ENCODE measurements around the gene KIF27. TPM values are rescaled to one million over a fixed set of nuclear protein-coding genes. Genes with fewer than 3 reads are reported as not detected.

KIF27 gene, protein sequence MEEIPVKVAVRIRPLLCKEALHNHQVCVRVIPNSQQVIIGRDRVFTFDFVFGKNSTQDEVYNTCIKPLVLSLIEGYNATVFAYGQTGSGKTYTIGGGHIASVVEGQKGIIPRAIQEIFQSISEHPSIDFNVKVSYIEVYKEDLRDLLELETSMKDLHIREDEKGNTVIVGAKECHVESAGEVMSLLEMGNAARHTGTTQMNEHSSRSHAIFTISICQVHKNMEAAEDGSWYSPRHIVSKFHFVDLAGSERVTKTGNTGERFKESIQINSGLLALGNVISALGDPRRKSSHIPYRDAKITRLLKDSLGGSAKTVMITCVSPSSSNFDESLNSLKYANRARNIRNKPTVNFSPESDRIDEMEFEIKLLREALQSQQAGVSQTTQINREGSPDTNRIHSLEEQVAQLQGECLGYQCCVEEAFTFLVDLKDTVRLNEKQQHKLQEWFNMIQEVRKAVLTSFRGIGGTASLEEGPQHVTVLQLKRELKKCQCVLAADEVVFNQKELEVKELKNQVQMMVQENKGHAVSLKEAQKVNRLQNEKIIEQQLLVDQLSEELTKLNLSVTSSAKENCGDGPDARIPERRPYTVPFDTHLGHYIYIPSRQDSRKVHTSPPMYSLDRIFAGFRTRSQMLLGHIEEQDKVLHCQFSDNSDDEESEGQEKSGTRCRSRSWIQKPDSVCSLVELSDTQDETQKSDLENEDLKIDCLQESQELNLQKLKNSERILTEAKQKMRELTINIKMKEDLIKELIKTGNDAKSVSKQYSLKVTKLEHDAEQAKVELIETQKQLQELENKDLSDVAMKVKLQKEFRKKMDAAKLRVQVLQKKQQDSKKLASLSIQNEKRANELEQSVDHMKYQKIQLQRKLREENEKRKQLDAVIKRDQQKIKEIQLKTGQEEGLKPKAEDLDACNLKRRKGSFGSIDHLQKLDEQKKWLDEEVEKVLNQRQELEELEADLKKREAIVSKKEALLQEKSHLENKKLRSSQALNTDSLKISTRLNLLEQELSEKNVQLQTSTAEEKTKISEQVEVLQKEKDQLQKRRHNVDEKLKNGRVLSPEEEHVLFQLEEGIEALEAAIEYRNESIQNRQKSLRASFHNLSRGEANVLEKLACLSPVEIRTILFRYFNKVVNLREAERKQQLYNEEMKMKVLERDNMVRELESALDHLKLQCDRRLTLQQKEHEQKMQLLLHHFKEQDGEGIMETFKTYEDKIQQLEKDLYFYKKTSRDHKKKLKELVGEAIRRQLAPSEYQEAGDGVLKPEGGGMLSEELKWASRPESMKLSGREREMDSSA (N-terminal part only)
- total RNA-seq, result 1 to 10 TPM; 2.6 to 3.0 TPM

DNA sequence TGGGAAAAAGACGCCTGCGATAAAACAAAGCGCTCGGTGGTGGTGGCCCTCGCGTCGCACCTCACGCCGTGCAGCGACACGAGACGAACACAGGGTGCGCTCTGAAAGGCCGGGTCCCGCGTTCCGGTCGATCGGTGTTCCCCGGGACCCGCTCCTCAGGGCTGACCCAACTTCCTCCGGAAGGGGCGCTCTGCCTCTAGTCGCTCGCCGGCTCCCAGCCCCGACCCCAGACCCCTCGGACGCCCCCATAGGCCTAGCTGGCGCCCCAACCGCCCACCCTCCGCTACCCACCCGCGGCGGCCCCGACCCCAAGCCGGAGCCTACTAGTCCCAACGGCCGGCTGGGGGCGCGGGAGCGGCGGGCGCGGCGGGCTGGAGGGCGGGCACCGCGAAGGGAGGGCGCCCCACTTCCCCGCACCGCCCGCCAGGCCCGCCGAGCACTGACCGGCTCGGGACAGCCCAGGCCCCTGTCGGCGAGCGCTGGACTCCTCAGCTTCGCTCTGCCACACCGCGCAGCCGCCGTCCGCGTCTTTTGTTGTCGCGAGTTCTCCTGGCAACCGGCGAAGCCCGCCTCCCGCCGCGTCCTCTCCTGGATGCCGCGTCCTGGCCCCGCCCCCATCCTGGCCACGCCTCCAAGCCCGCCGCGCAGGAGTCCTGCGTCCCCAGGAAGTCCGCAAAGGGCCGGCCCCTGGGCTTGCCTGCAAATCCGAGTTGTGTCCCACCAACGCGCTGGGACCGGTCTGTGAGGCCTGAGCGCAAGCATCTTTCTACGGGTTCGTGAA, at the start of gene KIF27:
KIF27 (minus strand) TSS at position 506 of the 781 bp plus-strand sequence. CDS start 5,841 bp downstream, outside the sequence.
- peaks cover 10% of the 10 kb centered on the region for H3K4me1 Mint-ChIP-seq (ENCODE audit: low read depth)
- H3K27me3 Mint-ChIP-seq, result no peaks in the 10 kb centered on the region
- POLR2A ChIA-PET, result interaction anchor here (0.7 to 2.9 kb wide), 9 partner anchors 8 to 372 kb away, joined by 3 to 18 read pairs (median 4); partner anchors contain the start of genes HNRNPK, IDNK, RMI1 and UBQLN1
- no peaks in the 10 kb centered on the region for H3K9me3 Mint-ChIP-seq
- no peaks in the 10 kb centered on the region for H3K36me3 Mint-ChIP-seq
- intact Hi-C loops (cut with micrococcal nuclease), result loop anchor here (1.0 kb wide), 7 partner anchors 35 to 394 kb away; partner anchors contain the start of genes GKAP1, HNRNPK, IDNK and RMI1
- H3K4me3 Mint-ChIP-seq, result peak within 1 kb of the TSS; percentile 80
- peak within 1 kb of the TSS; percentile 91 for H3K27ac Mint-ChIP-seq
- CTCF ChIA-PET, result interaction anchor here (0.6 to 2.7 kb wide), 17 partner anchors 9 to 437 kb away, joined by 3 to 12 read pairs (median 4); partner anchors contain the start of genes HNRNPK, IDNK and RMI1
- peak; percentile 99 for DNase-seq

DNA sequence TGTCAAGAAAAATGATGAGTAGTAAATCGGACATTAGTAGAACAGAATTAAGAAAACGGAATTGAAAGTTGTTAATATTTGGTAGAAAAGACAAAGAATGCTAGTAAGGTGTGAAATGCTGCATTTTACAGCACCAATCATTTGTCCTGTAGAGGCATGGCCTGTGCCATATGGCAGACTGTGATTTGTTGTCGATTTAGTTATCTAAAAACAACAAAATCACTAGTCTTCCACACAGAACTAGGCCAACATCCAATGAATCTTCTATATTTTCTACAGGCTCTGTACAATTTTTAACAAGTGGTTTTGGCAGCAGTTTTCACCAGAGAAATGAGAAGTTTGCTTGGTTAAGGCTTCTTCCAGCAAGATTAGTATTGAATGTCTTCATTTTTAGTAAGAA, 48.4 kb upstream of the KIF27 start:
- H3K27me3 Mint-ChIP-seq, result no peaks in the 10 kb centered on the region
- ChIA-PET POLR2A (interaction anchor here (0.7 to 2.7 kb wide), 2 partner anchors 10 to 35 kb away, joined by 3 to 13 read pairs; partner anchors contain the start of genes HNRNPK and RMI1), CTCF (interaction anchor here (1.4 kb wide), 1 partner anchor 13 kb away, joined by 3 read pairs; a partner anchor contains a TSS)
- H3K27ac Mint-ChIP-seq, result peak overlapping the region; percentile 42
- intact Hi-C loops (cut with micrococcal nuclease), result loop anchor here (10.0 kb wide), 1 partner anchor 785 kb away; no protein-coding TSS in a partner anchor
- DNase-seq, result no peak
- H3K4me1 Mint-ChIP-seq (ENCODE audit: low read depth), result peaks cover 30% of the 10 kb centered on the region
- no peak overlapping the region for H3K4me3 Mint-ChIP-seq
- H3K36me3 Mint-ChIP-seq, result peaks cover 63% of the 10 kb centered on the region
- no peaks in the 10 kb centered on the region for H3K9me3 Mint-ChIP-seq

DNA sequence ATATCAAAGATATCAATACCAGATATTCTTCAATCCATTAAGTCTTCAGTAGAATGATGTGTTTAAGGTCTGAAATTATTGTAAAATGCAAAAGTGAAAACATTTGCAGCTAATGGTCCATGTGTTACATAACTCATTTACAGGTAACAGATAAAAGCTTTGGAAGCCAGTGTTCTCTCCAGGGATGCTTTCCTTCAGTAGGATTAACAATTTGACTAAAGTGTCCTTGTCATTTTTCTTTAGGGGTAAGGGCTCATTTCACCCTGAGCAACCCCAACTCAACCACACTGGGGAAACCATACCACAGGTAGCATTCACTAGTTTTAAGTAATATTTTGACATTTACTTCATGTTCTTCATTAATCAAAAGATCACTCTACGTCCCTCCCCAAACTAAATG, 45.8 kb upstream of the KIF27 start:
- intact Hi-C loops (cut with micrococcal nuclease), result no loop called here
- no peaks in the 10 kb centered on the region for H3K27me3 Mint-ChIP-seq
- CTCF ChIA-PET, result no interaction called here
- H3K27ac Mint-ChIP-seq, result no peak overlapping the region
- peaks cover 18% of the 10 kb centered on the region for H3K4me1 Mint-ChIP-seq (ENCODE audit: low read depth)
- no peak for DNase-seq
- H3K9me3 Mint-ChIP-seq, result no peaks in the 10 kb centered on the region
- no peak overlapping the region for H3K4me3 Mint-ChIP-seq
- H3K36me3 Mint-ChIP-seq, result peaks cover 44% of the 10 kb centered on the region
- POLR2A ChIA-PET, result interaction anchor here (1.7 to 1.9 kb wide), 3 partner anchors 9 to 13 kb away, joined by 5 to 9 read pairs (median 8); partner anchors contain the start of genes HNRNPK and RMI1

DNA sequence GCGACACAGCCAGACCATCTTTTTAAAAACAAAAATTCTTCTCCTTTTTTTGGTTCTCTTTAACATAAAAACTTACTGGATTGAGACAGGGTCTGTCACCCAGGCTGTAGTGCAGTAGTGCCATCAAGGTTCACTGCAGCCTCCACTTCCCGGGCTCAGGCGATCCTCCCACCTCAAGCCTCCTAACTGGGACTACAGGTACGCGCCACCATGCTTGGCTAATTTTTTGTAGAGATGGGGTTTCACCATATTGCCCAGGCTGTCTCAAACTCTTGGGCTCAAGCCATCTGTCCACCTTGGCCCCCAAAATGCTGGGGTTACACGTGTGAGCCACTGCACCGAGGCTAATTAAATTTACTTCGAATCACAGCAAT, 45.0 kb upstream of the KIF27 start:
- H3K36me3 Mint-ChIP-seq, result peaks cover 36% of the 10 kb centered on the region
- no peaks in the 10 kb centered on the region for H3K9me3 Mint-ChIP-seq
- ChIA-PET CTCF (no interaction called here), POLR2A (no interaction called here)
- peaks cover 11% of the 10 kb centered on the region for H3K4me1 Mint-ChIP-seq (ENCODE audit: low read depth)
- H3K27me3 Mint-ChIP-seq, result no peaks in the 10 kb centered on the region
- H3K4me3 Mint-ChIP-seq, result no peak overlapping the region
- no peak for DNase-seq
- H3K27ac Mint-ChIP-seq, result peak overlapping the region; percentile 4
- intact Hi-C loops (cut with micrococcal nuclease), result no loop called here

DNA sequence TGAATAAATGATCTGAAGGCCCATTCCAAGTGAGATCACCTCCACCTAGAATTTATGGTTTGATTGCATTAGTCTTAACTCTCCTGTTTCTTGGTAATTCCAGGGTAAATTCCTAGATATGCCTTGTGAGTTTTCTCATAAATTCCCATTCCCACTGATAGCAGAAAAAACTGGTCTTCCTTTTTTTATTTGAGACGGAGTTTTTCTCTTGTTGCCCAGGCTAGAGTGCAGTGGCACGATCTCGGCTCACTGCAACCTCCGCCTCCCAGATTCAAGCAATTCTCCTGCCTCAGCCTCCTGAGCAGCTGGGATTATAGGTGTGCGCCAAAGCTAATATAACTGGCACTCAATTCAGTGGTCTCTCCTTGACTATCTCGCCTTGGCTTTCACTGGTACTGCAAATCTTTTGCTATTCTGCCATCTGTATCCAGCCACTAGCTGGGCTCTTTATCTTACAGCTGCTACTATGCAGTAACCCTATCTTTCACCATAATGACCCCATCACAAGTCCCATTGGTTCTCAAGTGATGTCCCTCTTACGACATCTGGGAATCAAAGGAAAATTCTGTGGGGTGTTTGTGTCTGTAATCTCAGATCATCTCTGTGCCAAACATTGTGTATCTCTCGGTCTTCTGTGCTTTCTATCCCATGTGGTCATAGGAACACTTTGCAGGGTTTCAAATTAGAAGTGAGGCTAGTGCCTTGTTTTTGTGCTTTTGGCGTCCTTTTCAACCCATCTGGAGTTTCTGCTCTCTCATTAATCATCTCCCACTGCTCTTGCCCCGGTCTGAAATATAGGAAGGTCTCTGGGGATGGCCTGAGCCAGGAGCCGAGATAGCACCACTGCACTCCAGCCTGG, 44.3 kb upstream of the KIF27 start:
- POLR2A ChIA-PET, result interaction anchor here (1.0 to 2.1 kb wide), 4 partner anchors 13 to 45 kb away, joined by 3 to 11 read pairs (median 6); partner anchors contain the start of genes HNRNPK and RMI1
- no peak for DNase-seq
- Mint-ChIP-seq H3K27ac (peak overlapping the region; percentile 70), H3K27me3 (no peaks in the 10 kb centered on the region), H3K4me3 (no peak overlapping the region), H3K9me3 (no peaks in the 10 kb centered on the region), H3K36me3 (peaks cover 29% of the 10 kb centered on the region), H3K4me1 (ENCODE audit: low read depth) (peaks cover 11% of the 10 kb centered on the region)
- intact Hi-C loops (cut with micrococcal nuclease), result no loop called here
- CTCF ChIA-PET, result interaction anchor here (1.0 kb wide), 1 partner anchor 12 kb away, joined by 4 read pairs; no protein-coding TSS in a partner anchor

DNA sequence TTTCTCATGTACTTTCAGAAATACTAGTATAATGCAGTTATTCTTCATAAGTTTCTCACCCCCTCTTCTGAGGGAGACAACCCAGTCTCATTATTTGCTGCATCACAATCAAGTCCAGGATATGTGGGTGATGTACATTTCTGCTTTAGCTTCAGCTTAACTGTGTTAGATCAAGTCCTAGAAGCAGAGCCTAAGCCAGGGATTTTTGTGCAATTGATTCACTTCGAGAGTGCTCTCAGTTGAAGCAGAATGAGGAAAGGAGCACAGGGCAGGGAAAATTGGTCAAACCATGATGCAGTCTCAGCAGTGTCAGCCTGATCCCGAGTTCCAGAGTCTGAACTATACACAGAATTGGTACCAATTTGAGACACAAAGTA, 43.7 kb upstream of the KIF27 start:
- peaks cover 9% of the 10 kb centered on the region for H3K4me1 Mint-ChIP-seq (ENCODE audit: low read depth)
- H3K36me3 Mint-ChIP-seq, result peaks cover 23% of the 10 kb centered on the region
- ChIA-PET CTCF (interaction anchor here (1.0 kb wide), 2 partner anchors 11 to 13 kb away, joined by 3 to 4 read pairs; no protein-coding TSS in a partner anchor), POLR2A (interaction anchor here (1.0 to 2.1 kb wide), 5 partner anchors 8 to 44 kb away, joined by 3 to 11 read pairs (median 4); partner anchors contain the start of genes HNRNPK and RMI1)
- no peaks in the 10 kb centered on the region for H3K9me3 Mint-ChIP-seq
- peak overlapping the region; percentile 70 for H3K27ac Mint-ChIP-seq
- no peaks in the 10 kb centered on the region for H3K27me3 Mint-ChIP-seq
- intact Hi-C loops (cut with micrococcal nuclease), result no loop called here
- H3K4me3 Mint-ChIP-seq, result no peak overlapping the region
- DNase-seq, result no peak

DNA sequence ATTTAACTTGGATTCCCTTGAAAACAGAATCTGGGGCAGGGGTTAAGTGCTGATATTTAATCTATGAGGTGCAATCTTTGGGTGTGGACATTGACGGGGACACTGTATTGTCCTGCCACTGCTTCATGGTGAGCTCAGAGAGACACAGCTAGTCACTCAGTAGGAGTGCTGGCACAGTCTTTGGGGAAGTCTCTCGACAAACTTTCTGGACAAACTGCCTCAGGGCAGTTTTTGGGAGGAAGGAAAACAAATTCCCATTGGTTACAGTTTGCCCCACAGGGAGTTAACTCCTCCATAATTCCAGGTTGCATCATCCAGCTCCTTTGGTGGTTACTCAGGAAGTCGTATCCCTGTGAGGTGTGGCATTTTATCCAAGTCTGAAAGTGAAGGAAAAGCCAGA, 40.9 kb upstream of the KIF27 start:
- peaks cover 5% of the 10 kb centered on the region for H3K4me1 Mint-ChIP-seq (ENCODE audit: low read depth)
- intact Hi-C loops (cut with micrococcal nuclease), result no loop called here
- POLR2A ChIA-PET, result interaction anchor here (1.4 to 2.2 kb wide), 2 partner anchors 10 to 11 kb away, joined by 3 to 8 read pairs; no protein-coding TSS in a partner anchor
- H3K36me3 Mint-ChIP-seq, result peaks cover 6% of the 10 kb centered on the region
- no peak overlapping the region for H3K27ac Mint-ChIP-seq
- H3K4me3 Mint-ChIP-seq, result no peak overlapping the region
- CTCF ChIA-PET, result interaction anchor here (0.6 to 2.3 kb wide), 3 partner anchors 210 to 299 kb away, joined by 3 to 6 read pairs (median 3); no protein-coding TSS in a partner anchor
- DNase-seq, result no peak
- no peaks in the 10 kb centered on the region for H3K27me3 Mint-ChIP-seq
- no peaks in the 10 kb centered on the region for H3K9me3 Mint-ChIP-seq

DNA sequence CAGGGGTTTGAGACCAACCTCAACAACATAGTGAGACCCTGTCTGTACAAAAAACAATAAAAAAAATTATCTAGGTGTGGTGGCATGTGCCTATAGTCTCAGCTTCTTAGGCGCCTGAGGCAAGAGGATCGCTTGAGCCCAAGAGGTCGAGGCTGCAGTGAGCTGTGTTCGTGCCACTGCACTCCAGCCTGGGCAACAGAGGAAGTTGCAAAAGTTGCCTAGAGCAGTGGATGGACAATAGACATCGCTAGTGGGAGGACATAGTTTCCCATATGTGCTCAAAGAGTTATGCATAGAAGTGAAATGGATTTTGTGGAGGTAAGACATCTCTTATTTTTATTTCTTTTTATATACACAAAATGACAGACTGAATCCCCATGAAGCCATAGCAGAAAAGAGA, 39.8 kb upstream of the KIF27 start:
- ChIA-PET POLR2A (interaction anchor here (1.1 to 1.9 kb wide), 3 partner anchors 10 to 19 kb away, joined by 3 to 13 read pairs (median 4); partner anchors contain the start of genes HNRNPK and RMI1), CTCF (interaction anchor here (0.9 to 1.1 kb wide), 3 partner anchors 10 to 300 kb away, joined by 3 to 4 read pairs (median 3); partner anchors contain the start of genes HNRNPK and RMI1)
- no peak for DNase-seq
- Mint-ChIP-seq H3K27ac (no peak overlapping the region), H3K4me3 (no peak overlapping the region), H3K36me3 (peaks cover 4% of the 10 kb centered on the region), H3K9me3 (no peaks in the 10 kb centered on the region), H3K4me1 (ENCODE audit: low read depth) (peaks cover 10% of the 10 kb centered on the region), H3K27me3 (no peaks in the 10 kb centered on the region)
- intact Hi-C loops (cut with micrococcal nuclease), result no loop called here

DNA sequence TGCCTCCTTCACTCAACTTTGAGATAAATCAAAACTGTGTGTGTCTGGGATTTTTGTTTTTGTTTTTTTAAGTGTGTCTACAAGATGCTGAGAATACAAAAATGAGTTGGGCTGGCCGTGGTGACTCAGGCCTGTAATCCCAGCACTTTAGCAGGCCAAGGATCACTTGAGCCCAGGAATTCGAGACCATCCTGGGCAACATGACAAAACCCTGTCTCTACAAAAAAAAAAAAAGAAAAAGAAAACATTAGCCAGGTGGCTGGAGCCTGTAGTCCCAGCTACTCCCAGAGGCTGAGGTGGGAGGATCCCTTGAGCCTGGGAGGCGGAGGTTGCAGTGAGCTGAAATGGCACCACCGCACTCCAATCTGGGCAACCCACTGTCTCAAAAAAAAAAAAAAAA, 37.8 kb upstream of the KIF27 start:
- CTCF ChIA-PET, result no interaction called here
- no peak overlapping the region for H3K27ac Mint-ChIP-seq
- no peaks in the 10 kb centered on the region for H3K9me3 Mint-ChIP-seq
- H3K27me3 Mint-ChIP-seq, result no peaks in the 10 kb centered on the region
- H3K4me1 Mint-ChIP-seq (ENCODE audit: low read depth), result peaks cover 18% of the 10 kb centered on the region
- intact Hi-C loops (cut with micrococcal nuclease), result loop anchor here (5.0 kb wide), 1 partner anchor 338 kb away; no protein-coding TSS in a partner anchor
- no peak for DNase-seq
- no peak overlapping the region for H3K4me3 Mint-ChIP-seq
- POLR2A ChIA-PET, result interaction anchor here (2.1 to 2.9 kb wide), 2 partner anchors 9 to 21 kb away, joined by 5 to 12 read pairs; partner anchors contain the start of genes HNRNPK and RMI1
- peaks cover 9% of the 10 kb centered on the region for H3K36me3 Mint-ChIP-seq

Measured in activated CD4-positive, alpha-beta memory T cell treated with anti-CD3 and anti-CD28 coated beads for 36 hours (primary cell).